NCI-H524 (cell line): ENCODE data around the gene FOXN4.

Experiments
- DNase-seq, 2 experiments: peaks; one replicate each; lab custom pipeline; 2025; lab: John Stamatoyannopoulos, UW

The FOXN4 gene

DNA sequence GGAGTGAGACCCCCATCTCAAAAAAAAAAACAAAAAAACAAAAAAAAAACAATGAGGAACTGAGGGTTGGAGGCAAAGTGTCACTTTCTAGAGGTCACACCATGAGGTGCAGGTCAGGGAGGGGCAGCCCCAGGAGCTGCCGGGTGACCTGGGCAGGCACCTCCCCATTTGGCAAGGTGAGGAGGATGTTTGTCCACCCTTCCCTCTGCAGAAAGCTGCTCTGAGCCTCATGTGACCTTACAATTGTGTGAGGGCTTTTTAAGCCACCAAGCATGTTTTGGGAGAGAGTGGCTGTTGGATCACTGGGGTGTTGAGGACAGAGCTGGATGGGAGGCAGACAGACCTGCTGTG lies 49.6 kb downstream of the FOXN4 start:
- DNase-seq: no peak

GRCh38 chr12:109258607-109259544 lies 50.2 kb downstream of the FOXN4 start:
- DNase-seq: no peak

DNA sequence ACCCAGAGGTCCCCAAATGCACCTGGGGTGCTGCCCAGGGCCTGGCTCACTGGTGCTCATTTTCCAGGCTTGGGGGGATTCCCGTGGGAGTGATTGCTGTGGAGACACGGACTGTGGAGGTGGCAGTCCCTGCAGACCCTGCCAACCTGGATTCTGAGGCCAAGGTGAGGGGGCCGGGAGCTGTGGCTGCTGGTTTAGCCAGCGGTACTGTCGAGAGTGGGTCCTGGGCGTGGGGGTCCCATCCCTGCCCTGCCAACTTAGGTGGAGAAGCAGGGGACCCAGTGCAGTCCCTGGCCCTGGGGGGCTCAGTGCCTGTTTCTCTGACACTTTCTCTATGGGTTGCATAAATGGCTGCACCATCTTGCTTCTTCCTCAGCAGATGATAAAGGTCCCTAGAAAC lies 50.9 kb downstream of the FOXN4 start:
- no peak for DNase-seq

DNA sequence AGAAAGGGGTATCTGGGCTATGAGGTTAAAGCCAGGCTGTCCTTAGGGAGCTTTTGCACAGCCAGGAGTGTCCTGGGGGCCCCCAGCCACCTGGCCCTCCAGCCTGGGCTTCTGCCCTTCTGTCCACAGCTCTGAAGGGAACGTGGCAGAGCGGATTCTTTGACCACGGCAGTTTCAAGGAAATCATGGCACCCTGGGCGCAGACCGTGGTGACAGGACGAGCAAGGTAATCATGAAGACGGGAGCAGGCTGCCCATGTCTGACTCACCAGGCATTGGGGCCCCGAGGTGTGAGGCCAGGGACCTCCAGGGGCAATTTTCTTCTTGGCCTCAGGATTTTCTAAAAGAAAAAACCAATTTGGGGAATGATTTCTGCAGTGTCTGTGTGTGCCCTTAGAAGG lies 53.1 kb downstream of the FOXN4 start:
- DNase-seq: no peak

GRCh38 chr12:109255377-109255776 lies 53.7 kb downstream of the FOXN4 start:
- peak; percentile 22 to 53 for DNase-seq

- no peak for DNase-seq
These were observed 55.1 kb downstream of the FOXN4 start for GRCh38 chr12:109253913-109254544.

DNA sequence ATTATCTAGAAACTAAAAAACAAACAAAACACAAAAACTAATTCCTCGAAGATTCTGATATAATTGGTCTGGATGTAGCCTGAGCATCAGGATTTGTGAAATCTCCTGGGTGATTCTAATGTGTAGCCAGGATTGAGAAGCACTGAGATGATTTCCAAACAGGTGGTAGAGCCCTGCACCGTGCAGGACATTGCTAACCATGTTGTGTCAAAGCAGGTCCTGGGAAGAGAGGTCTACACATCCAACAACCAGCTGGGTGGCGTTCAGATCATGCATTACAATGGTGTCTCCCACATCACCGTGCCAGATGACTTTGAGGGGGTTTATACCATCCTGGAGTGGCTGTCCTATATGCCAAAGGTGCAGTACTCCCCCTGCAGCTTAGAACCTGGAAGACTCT lies 56.3 kb downstream of the FOXN4 start:
- DNase-seq: no peak

DNA sequence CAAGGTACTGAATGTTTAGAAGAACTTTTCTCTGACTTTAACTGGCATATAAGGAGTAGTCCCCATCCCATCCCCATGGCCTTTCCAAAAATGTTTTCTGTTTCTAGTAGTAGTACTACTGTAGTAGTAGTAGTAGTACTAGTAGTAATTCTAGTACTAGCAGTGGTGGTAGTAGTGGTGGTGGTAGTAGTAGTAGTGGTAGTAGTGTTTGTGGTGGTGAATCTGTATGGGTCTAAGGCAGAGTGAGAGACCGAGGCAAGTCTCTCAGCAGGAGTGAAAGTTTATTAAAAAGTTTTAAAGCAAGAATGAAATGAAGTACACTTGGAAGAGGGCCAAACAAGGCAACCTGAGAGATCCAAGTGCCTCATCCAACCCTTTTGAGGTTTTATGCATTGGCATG lies 58.6 kb downstream of the FOXN4 start:
- no peak for DNase-seq

DNA sequence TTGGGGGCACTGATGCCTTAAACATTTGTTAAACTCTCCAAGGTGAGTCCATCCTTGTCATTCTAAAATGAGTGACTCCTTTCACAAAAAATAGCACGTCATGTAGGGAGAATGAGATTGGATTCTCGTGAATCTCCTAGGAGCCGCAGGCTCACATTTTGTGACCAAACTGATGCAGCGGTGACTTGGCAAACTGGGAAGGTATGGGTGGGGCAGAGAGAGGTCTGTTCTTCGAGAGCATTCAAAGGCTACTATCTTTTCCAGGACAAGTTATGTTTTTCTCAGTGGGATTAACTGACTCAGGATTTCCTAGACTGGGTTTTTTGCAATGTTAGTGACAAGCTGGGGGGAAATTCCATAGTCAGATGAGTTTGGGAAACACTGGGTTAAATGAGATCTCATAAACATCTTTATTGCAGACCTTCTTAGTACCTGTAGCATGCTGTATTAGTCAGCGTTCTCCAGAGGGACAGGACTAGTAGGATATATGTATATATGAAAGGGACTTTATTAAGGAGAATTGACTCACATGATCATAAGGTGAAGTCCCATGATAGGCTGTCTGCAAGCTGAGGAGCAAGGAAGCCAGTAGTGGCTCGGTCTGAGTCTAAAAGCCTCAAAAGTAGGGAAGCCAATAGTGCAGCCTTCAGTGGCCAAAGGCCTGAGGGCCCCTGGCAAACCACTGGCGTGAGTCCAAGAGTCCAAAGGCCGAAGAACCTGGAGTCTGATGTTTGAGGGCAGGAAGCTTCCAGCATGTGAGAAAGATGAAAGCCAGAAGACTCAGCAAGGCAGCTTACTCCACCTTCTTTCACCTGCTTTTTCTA lies 61.0 kb downstream of the FOXN4 start:
- no peak for DNase-seq

DNA sequence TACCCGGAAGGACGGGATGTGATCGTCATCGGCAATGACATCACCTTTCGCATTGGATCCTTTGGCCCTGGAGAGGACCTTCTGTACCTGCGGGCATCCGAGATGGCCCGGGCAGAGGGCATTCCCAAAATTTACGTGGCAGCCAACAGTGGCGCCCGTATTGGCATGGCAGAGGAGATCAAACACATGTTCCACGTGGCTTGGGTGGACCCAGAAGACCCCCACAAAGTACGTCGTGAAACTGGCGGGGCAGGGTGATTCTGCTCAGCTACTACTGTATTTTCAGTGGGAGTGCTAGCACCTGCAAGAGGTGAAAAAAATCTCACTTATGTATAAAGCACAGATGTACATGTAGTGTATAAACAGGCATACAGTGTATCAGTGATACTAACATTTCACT lies 62.9 kb downstream of the FOXN4 start:
- no peak for DNase-seq

- no peak for DNase-seq
These were observed 65.0 kb downstream of the FOXN4 start for GRCh38 chr12:109244073-109244472.

GRCh38 chr12:109241936-109242335 lies 67.1 kb downstream of the FOXN4 start:
- no peak for DNase-seq

DNA sequence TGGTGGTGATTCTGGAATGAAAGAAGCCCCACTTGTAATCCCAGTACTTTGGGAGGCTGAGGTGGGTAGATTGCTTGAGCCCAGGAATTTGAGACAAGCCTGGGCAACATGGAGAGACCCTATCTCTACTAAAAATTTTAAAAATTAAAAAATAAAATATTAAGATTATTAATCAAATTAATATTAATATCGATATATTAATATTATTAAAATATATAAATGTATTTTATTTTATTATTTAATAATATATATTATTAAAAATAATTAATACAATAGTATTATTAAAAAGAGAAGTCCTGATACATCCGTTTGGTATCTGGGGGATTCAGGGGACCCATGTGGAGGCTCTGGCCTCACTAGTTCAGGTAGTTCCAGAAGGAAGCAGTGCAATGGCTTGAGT lies 68.7 kb downstream of the FOXN4 start:
- DNase-seq: no peak

DNA sequence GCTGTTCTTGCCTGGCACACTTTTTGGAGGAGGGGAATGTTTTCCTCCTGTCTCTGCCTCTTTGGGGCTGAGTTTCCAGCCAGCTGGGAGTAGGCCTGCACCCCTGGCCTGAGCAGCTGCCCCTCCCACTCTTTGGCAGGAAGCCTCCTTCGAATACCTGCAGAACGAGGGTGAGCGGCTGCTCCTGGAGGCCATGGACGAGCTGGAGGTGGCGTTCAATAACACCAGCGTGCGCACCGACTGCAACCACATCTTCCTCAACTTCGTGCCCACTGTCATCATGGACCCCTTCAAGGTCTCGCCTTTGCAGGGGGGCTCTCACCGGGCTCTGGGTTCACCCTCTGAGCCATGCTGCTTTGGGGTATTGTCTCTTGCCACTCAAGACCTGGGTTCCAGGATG lies 69.4 kb downstream of the FOXN4 start:
- no peak for DNase-seq

GRCh38 chr12:109239179-109239578 lies 69.9 kb downstream of the FOXN4 start:
- DNase-seq: no peak

DNA sequence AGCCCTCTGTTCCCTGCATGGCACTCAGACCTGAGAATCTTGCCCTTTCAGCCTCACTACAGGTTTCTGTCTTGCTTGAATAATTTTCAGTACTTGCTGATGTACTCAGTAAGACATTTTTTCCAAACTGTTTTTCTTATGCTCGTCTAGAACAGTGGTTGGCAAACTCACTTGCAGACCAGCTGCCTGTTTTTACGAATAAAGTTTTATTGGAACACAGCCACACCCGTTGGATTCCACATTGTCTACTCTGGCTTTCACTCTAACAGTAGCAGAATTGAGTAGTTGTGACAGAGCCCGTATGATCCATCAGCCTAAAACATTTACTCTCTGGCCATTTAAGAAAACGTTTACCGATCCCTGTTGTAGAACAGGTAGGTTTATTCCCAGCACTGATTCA lies 72.8 kb downstream of the FOXN4 start:
- no peak for DNase-seq

DNA sequence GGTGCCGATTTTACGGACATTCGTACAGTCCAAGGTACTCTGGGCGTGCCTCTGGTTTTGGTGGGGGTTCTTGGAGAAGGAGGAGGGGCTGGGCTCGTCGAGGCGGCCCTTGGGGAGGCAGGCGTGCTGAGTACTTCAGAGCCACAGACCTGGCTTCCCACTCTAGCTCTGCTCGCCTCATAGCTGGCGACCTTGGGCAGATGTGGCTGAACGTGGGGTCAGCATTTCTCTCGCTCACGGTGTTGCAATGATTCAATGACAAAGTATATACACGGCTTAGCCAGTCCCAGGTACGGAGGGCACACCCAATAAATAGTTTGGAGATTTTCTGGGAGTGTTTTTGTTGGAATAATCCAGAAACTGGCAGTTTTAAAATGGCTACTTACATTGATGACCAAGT lies 75.1 kb downstream of the FOXN4 start:
- DNase-seq: no peak

- DNase-seq: no peak
These were observed 76.4 kb downstream of the FOXN4 start for GRCh38 chr12:109232731-109233130.

GRCh38 chr12:109230193-109230592 lies 78.9 kb downstream of the FOXN4 start:
- DNase-seq: no peak

GRCh38 chr12:109228664-109229063 lies 80.4 kb downstream of the FOXN4 start:
- no peak for DNase-seq
